KOPT-K1 (cell line): Measurements from ENCODE around the gene CX3CR1.
A peak's percentile ranks its signal among the peaks of the same experiment; 100 is the strongest.

ENCODE experiments used
- H3K27ac ChIP-seq: fragments of 200-600 bp; sonication (generic); 2 replicates; pipeline ENCODE4 v1.5.1; 2016; ENCODE audit warnings: antibody characterized with exemption, mild to moderate bottlenecking, low read depth, low read length; ENCODE audit not compliant: poor library complexity, severe bottlenecking
- H3K36me3 ChIP-seq: fragments of 200-600 bp; sonication (generic); 2 replicates; pipeline ENCODE4 v1.5.1; 2017; ENCODE audit warnings: antibody characterized with exemption, mild to moderate bottlenecking, low read length, moderate library complexity; ENCODE audit not compliant: insufficient read depth
- H3K9me3 ChIP-seq: fragments of 200-600 bp; sonication (generic); 2 replicates; pipeline ENCODE4 v1.5.1; 2017; ENCODE audit warnings: antibody characterized with exemption, low read length, mild to moderate bottlenecking; ENCODE audit not compliant: insufficient read depth, poor library complexity, severe bottlenecking

CX3CR1 gene

GRCh38 chr3:39299279-39299678 lies 19.4 kb upstream of the CX3CR1 start:
- H3K36me3 ChIP-seq, result no peaks in the 10 kb centered on the region
- peaks cover 53% of the 10 kb centered on the region for H3K9me3 ChIP-seq
- H3K27ac ChIP-seq, result no peak overlapping the region

GRCh38 chr3:39296197-39297077 lies 16.6 kb upstream of the CX3CR1 start:
- H3K27ac ChIP-seq, result no peak overlapping the region
- H3K36me3 ChIP-seq, result no peaks in the 10 kb centered on the region
- H3K9me3 ChIP-seq, result peaks cover 39% of the 10 kb centered on the region

- H3K9me3 ChIP-seq, result peaks cover 30% of the 10 kb centered on the region
- H3K27ac ChIP-seq, result peak overlapping the region; percentile 53
- H3K36me3 ChIP-seq, result no peaks in the 10 kb centered on the region
These were observed 15.4 kb upstream of the CX3CR1 start for GRCh38 chr3:39295184-39295775.

- Histone ChIP-seq H3K36me3 (no peaks in the 10 kb centered on the region), H3K27ac (peak overlapping the region; percentile 53), H3K9me3 (peaks cover 23% of the 10 kb centered on the region)
These were observed 14.8 kb upstream of the CX3CR1 start for GRCh38 chr3:39294446-39295183.

- H3K27ac ChIP-seq, result peak overlapping the region; percentile 49
- H3K36me3 ChIP-seq, result no peaks in the 10 kb centered on the region
These were observed 13.1 kb upstream of the CX3CR1 start for GRCh38 chr3:39292961-39293360.

GRCh38 chr3:39291903-39292329 lies 12.1 kb upstream of the CX3CR1 start:
- Histone ChIP-seq H3K9me3 (no peaks in the 10 kb centered on the region), H3K27ac (peak overlapping the region; percentile 49), H3K36me3 (no peaks in the 10 kb centered on the region)

More at GRCh38 chr3:39292961-39293360, 13.1 kb upstream of the CX3CR1 start:
- H3K9me3 ChIP-seq, result peaks cover 7% of the 10 kb centered on the region

GRCh38 chr3:39290255-39290654 lies 10.4 kb upstream of the CX3CR1 start:
- Histone ChIP-seq H3K27ac (peak overlapping the region; percentile 29), H3K9me3 (no peaks in the 10 kb centered on the region), H3K36me3 (no peaks in the 10 kb centered on the region)

- no peak overlapping the region for H3K27ac ChIP-seq
- no peaks in the 10 kb centered on the region for H3K36me3 ChIP-seq
- H3K9me3 ChIP-seq, result no peaks in the 10 kb centered on the region
These were observed 9.3 kb upstream of the CX3CR1 start for GRCh38 chr3:39289107-39289506.

- H3K27ac ChIP-seq, result no peak overlapping the region
- H3K36me3 ChIP-seq, result no peaks in the 10 kb centered on the region
- H3K9me3 ChIP-seq, result no peaks in the 10 kb centered on the region
These were observed 8.5 kb upstream of the CX3CR1 start for GRCh38 chr3:39288300-39288808.

GRCh38 chr3:39287216-39288164 lies 7.7 kb upstream of the CX3CR1 start:
- no peaks in the 10 kb centered on the region for H3K9me3 ChIP-seq
- H3K36me3 ChIP-seq, result no peaks in the 10 kb centered on the region
- H3K27ac ChIP-seq, result no peak overlapping the region

- Histone ChIP-seq H3K36me3 (no peaks in the 10 kb centered on the region), H3K27ac (no peak overlapping the region)
These were observed 6.9 kb upstream of the CX3CR1 start for GRCh38 chr3:39286771-39287170.

GRCh38 chr3:39285332-39285731 lies 5.5 kb upstream of the CX3CR1 start:
- no peaks in the 10 kb centered on the region for H3K9me3 ChIP-seq
- no peak overlapping the region for H3K27ac ChIP-seq
- H3K36me3 ChIP-seq, result no peaks in the 10 kb centered on the region

More at GRCh38 chr3:39286771-39287170, 6.9 kb upstream of the CX3CR1 start:
- H3K9me3 ChIP-seq, result no peaks in the 10 kb centered on the region

- Histone ChIP-seq H3K27ac (no peak overlapping the region), H3K36me3 (no peaks in the 10 kb centered on the region), H3K9me3 (no peaks in the 10 kb centered on the region)
These were observed 4.6 kb upstream of the CX3CR1 start for GRCh38 chr3:39284457-39284881.

GRCh38 chr3:39282057-39282456 lies 2.2 kb upstream of the CX3CR1 start:
- H3K27ac ChIP-seq, result no peak overlapping the region
- H3K9me3 ChIP-seq, result no peaks in the 10 kb centered on the region
- no peaks in the 10 kb centered on the region for H3K36me3 ChIP-seq
